C4-2B (cell line): ENCODE measurements around the gene SLC2A9.

Source experiments
- ZFX ChIP-seq: fragments of 450-650 bp; IDR thresholded peaks from 2 replicates; pipeline ENCODE4 v1.6.1; 2017
- TF ChIP-seq, protein P1 (sequence below): fragments of 450-650 bp; conservative IDR thresholded peaks from 2 replicates; pipeline ENCODE4 v1.5.1; 2017; ENCODE audit warnings: mild to moderate bottlenecking

DNA sequence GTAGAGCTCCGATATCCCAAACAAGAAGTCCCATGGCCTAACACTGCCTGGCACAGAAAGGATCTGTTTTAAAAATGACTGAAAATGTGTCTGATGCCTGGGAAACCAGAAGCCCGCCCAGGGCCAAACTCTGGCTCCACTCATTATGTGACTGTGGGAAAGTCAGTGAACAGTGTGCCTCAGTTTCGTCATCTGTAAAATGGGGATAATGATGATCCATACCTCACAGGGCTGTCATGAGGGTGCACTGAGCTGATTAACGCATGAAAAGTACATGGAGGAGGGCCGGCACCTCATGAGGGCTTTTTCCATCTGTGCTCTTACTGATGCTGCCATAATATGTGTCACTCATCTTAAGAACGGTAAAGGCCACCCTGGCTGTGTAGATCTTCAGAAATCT is 5.1 kb downstream of the SLC2A9 start:
- TF ChIP-seq, protein P1, sequence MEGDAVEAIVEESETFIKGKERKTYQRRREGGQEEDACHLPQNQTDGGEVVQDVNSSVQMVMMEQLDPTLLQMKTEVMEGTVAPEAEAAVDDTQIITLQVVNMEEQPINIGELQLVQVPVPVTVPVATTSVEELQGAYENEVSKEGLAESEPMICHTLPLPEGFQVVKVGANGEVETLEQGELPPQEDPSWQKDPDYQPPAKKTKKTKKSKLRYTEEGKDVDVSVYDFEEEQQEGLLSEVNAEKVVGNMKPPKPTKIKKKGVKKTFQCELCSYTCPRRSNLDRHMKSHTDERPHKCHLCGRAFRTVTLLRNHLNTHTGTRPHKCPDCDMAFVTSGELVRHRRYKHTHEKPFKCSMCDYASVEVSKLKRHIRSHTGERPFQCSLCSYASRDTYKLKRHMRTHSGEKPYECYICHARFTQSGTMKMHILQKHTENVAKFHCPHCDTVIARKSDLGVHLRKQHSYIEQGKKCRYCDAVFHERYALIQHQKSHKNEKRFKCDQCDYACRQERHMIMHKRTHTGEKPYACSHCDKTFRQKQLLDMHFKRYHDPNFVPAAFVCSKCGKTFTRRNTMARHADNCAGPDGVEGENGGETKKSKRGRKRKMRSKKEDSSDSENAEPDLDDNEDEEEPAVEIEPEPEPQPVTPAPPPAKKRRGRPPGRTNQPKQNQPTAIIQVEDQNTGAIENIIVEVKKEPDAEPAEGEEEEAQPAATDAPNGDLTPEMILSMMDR, result no peak
- no peak for TF ChIP-seq ZFX
